ENCODE data around the gene TMEM132D.

The TMEM132D gene

DNA sequence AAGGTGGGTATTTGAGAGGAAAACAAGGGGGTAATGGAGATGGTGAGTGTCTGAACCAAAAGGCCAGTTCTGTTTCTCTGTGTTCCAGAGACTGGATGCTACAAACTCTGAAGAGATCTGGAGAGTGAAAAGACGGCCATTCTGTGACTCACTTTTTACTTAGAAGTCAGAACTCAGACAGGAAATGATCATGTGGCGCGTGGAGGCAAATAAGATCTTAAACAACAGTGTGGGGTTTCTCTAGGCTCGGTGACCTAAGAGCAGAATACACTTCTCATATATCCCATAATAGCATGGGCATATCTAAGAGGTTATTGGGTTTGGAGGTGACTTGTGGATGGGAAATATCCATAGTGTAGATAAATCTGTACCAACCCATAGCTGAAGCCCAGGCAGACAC lies 463.5 kb downstream of the TMEM132D start:
- no peak for DNase-seq (ENCODE audit: low read depth)

DNA sequence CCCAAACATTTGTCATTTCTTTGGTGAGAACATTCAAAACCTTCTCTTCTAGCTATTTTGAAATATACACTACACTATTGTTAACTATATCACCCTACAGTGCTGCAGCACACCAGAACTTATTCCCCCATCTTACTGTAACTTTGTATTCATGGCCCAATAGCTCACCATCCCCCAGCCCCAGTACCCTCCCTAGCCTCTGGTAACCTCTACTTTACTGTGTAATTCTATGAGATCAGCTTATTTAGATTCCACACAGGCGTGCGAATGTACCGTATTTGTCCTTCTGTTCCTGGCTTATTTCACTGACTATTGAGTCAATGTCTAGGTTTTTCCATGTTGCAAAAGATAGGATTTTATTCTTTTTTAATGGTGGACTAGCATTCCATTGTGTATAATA lies 469.0 kb downstream of the TMEM132D start:
- DNase-seq (ENCODE audit: low read depth) = no peak

- DNase-seq (ENCODE audit: low read depth) = no peak
Measured at GRCh38 chr12:129428240-129428936, 475.4 kb downstream of the TMEM132D start.

GRCh38 chr12:129423041-129423580 lies 480.7 kb downstream of the TMEM132D start:
- no peak for DNase-seq (ENCODE audit: low read depth)

DNA sequence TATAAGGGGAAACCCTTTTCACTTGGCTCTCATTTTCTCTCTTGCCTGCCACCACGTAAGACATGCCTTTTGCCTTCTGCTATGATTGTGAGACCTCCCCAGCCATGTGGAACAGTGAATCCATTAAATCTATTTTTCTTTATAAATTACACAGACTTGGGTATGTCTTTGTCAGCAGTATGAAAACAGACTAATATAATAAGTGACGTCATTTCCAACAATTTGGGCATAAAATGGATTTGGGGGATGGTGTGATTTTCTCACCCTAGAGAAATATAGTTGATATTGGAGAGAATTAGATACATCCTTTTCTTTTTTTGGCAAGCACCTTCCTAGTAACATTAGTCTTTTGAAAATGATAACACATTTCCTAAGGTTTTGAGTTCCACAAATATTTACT lies 490.5 kb downstream of the TMEM132D start:
- DNase-seq (ENCODE audit: low read depth) = no peak

- no peak for DNase-seq (ENCODE audit: low read depth)
Measured at GRCh38 chr12:129409281-129409680, 494.5 kb downstream of the TMEM132D start.

GRCh38 chr12:129404556-129404955 lies 499.3 kb downstream of the TMEM132D start:
- no peak for DNase-seq (ENCODE audit: low read depth)

GRCh38 chr12:129401572-129401971 lies 502.3 kb downstream of the TMEM132D start:
- no peak for DNase-seq (ENCODE audit: low read depth)

GRCh38 chr12:129394177-129394825 lies 509.5 kb downstream of the TMEM132D start:
- no peak for DNase-seq (ENCODE audit: low read depth)

DNA sequence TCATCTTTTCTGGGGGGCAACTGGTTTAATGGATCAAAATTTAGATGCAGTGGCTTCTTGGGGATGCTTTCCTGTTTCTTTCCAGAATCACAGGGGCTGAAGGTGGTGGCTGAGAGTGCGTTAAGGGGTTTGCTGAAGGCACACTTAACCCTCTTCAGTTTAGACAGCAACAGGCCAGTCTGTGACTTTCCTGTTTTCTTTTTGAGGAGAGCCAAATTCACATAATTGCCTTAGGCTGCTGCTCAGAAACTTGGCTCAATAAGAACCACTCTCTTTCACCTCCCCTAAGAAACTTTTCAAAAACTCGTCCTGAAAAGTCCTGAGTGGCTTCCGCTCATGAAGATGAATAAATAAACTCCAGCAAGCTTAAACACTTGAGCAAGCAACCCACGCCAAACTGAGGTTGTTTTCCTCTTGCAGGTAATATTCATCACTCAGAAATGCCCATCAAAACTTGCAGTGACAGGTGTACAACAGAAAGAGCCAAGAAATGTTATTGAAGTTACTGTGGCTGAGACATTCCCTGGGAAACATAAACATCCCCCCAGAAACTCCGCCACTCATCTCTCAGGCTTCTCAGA lies 510.4 kb downstream of the TMEM132D start:
- DNase-seq (ENCODE audit: low read depth) = no peak

DNA sequence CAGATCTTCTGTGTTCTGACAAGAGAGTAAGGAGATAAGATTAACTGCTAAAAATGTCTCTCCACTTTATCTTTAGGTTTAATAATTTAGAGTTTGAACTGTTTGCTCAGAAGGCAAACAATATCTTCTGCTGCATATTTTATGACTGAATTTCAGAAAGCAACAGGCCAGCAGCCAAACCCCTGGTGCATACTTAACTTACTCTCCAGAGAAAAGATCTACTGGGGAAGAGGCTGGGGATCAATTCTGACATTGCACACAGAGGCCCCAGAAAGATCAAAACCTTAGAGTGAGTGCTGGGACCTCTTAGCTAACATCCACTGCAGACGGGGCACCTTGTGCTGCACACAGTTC lies 518.2 kb downstream of the TMEM132D start:
- no peak for DNase-seq (ENCODE audit: low read depth)

GRCh38 chr12:129383956-129384355 lies 519.9 kb downstream of the TMEM132D start:
- no peak for DNase-seq (ENCODE audit: low read depth)

GRCh38 chr12:129381715-129382114 lies 522.1 kb downstream of the TMEM132D start:
- DNase-seq (ENCODE audit: low read depth) = no peak

GRCh38 chr12:129379076-129379804 lies 524.6 kb downstream of the TMEM132D start:
- no peak for DNase-seq (ENCODE audit: low read depth)

DNA sequence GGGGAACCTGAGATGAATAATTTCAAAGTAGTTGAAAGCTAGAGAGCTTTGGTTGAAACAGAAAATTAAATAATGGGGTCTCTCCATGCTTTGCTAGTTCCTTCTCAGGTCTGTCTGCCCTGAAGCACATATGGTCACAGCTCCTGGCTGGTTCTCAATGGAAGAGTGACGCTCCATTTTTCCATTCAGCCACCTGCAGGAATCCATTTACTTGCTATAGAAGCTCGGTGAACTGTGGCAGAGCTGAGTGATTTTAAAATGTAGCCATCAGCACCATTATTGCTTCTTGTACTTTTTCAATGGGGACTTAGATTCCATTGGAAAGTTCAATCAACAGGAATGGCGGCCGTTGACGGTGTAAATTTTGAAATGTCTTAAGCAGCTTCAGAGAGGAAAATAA lies 525.3 kb downstream of the TMEM132D start:
- DNase-seq (ENCODE audit: low read depth) = no peak

- DNase-seq (ENCODE audit: low read depth) = no peak
Measured at GRCh38 chr12:129373746-129374145, 530.1 kb downstream of the TMEM132D start.

DNA sequence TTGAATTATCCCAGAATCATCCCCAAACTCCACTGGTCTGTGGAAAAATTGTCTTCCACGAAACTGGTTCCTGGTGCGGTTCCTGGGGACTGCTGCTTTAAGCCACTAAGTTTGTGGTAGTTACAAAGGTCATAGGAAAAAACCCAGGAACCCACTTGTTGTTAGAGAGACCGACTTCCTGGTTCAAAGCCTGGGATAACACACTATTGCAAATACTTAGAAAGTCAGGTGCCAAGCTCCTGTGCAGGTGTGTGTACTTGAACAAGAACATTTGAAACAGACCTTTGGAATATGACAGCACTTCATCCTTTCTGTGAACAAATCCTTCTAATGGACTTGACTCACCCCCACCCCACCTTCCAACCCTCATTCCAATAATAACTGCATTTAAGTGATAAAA lies 530.9 kb downstream of the TMEM132D start:
- no peak for DNase-seq (ENCODE audit: low read depth)

GRCh38 chr12:129372348-129372747 lies 531.5 kb downstream of the TMEM132D start:
- no peak for DNase-seq (ENCODE audit: low read depth)

- no peak for DNase-seq (ENCODE audit: low read depth)
Measured at GRCh38 chr12:129371268-129371667, 532.6 kb downstream of the TMEM132D start.

DNA sequence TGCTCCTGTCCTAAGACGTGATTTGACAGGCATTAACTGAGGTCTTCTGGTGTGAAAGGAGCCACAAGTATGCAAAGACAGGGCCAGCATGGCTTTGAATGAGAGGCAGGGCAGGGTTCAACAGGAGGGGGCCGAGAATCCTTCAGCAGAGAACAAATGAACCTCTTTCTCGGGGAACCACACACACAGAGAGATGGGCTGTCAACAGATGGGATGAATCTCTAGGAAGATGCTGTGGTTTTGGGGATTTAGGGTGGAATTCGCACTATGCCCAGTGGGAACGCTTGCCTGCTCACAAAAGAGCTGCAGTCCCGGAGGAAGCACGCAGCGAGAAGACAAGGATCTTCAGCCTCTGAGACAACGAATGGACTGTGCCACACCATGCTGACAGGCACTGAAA lies 537.2 kb downstream of the TMEM132D start:
- DNase-seq (ENCODE audit: low read depth) = no peak

DNA sequence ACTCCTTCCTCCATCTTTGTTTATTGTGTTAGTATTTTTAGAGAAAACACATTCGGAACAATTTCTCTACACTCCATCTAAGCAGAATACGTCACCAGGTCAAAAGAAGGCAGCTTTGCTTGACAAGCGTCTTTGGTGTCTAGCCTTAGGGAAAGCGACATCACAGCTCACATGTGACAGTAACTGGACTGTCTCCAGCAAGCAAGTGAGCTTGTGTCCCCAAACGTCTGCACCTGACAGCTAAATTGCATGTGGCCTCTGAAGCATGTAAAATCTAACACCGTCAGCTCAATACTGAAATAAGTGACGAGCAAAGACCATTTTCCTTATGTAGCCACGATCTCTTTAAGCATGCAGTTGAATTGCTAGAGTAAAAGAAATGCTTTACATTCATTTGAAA lies 540.8 kb downstream of the TMEM132D start:
- DNase-seq (ENCODE audit: low read depth) = no peak

DNA sequence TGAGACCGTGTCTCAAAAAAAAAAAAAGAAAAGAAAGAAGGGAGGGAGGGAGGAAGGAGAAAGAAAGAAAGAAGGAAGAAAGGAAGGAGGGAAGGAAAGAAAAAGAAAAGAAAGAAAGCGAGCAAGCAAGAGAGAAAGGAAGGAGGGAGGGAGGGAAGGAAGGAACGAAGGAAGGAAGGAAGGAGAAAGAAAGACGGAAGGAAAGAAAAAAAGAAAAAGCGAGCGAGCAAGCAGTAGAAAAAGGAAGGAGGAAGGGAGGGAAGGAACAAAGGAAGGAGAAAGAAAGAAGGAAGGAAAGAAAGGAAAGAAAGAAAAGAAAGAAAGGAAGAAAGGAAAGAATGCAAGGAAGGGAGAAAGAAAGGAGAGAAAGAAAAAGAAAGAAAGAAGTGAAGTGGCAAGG lies 546.6 kb downstream of the TMEM132D start:
- no peak for DNase-seq (ENCODE audit: low read depth)

- no peak for DNase-seq (ENCODE audit: low read depth)
Measured at GRCh38 chr12:129351481-129351880, 552.3 kb downstream of the TMEM132D start.
